ENCODE measurements around the gene HEPN1.

HEPN1 gene

GRCh38 chr11:124919898-124920297, 848 bp downstream of the HEPN1 start:
- Histone ChIP-seq H3K79me2 (ENCODE audit: insufficient read depth, low read length) (no peaks in the 10 kb centered on the region), H4K20me1 (ENCODE audit: insufficient read depth, low read length) (no peaks in the 10 kb centered on the region), H3K9ac (ENCODE audit: low read length) (no peak overlapping the region), H3K27ac (ENCODE audit: low read depth, low read length, poor library complexity, severe bottlenecking) (no peak overlapping the region), H3F3A (ENCODE audit: insufficient read depth, low read length) (no peaks in the 10 kb centered on the region), H3K4me3 (ENCODE audit: low read depth, low read length, poor library complexity, severe bottlenecking) (no peak overlapping the region), H3K9me2 (ENCODE audit: low read depth, low read length) (no peaks in the 10 kb centered on the region), H2AFZ (ENCODE audit: low read length) (no peak overlapping the region), H3K4me2 (ENCODE audit: low read length) (no peak overlapping the region), H3K4me1 (ENCODE audit: insufficient read depth, low read length, severe bottlenecking) (no peaks in the 10 kb centered on the region), H3K9me3 (ENCODE audit: low read length) (no peaks in the 10 kb centered on the region), H3K36me3 (ENCODE audit: insufficient read depth, low read length) (no peaks in the 10 kb centered on the region), H3K27me3 (ENCODE audit: insufficient read depth, low read length) (no peaks in the 10 kb centered on the region)
- TF ChIP-seq CTCF (IDR thresholded peaks at IDR 0.05; ENCODE audit: low read length) (no peak), EZH2 (IDR thresholded peaks at IDR 0.05; ENCODE audit: borderline replicate concordance, low read length) (no peak)

- Histone ChIP-seq H3K36me3 (ENCODE audit: insufficient read depth, low read length) (no peaks in the 10 kb centered on the region), H3K9me3 (ENCODE audit: low read length) (no peaks in the 10 kb centered on the region), H3K27ac (ENCODE audit: low read depth, low read length, poor library complexity, severe bottlenecking) (no peak overlapping the region), H4K20me1 (ENCODE audit: insufficient read depth, low read length) (no peaks in the 10 kb centered on the region), H3K9ac (ENCODE audit: low read length) (no peak overlapping the region), H3F3A (ENCODE audit: insufficient read depth, low read length) (no peaks in the 10 kb centered on the region), H3K4me2 (ENCODE audit: low read length) (no peak overlapping the region), H3K4me3 (ENCODE audit: low read depth, low read length, poor library complexity, severe bottlenecking) (no peak overlapping the region), H2AFZ (ENCODE audit: low read length) (no peak overlapping the region), H3K79me2 (ENCODE audit: insufficient read depth, low read length) (no peaks in the 10 kb centered on the region), H3K4me1 (ENCODE audit: insufficient read depth, low read length, severe bottlenecking) (no peaks in the 10 kb centered on the region), H3K27me3 (ENCODE audit: insufficient read depth, low read length) (no peaks in the 10 kb centered on the region), H3K9me2 (ENCODE audit: low read depth, low read length) (no peaks in the 10 kb centered on the region)
- TF ChIP-seq EZH2 (IDR thresholded peaks at IDR 0.05; ENCODE audit: borderline replicate concordance, low read length) (no peak), CTCF (IDR thresholded peaks at IDR 0.05; ENCODE audit: low read length) (no peak)
These were observed 1.3 kb downstream of the HEPN1 start for GRCh38 chr11:124920356-124920755.

- H3K4me3 ChIP-seq (ENCODE audit: low read depth, low read length, poor library complexity, severe bottlenecking) = no peak overlapping the region
- no peaks in the 10 kb centered on the region for H3K9me3 ChIP-seq (ENCODE audit: low read length)
- no peaks in the 10 kb centered on the region for H3F3A ChIP-seq (ENCODE audit: insufficient read depth, low read length)
- no peaks in the 10 kb centered on the region for H3K27me3 ChIP-seq (ENCODE audit: insufficient read depth, low read length)
- no peak for TF ChIP-seq EZH2 (IDR thresholded peaks at IDR 0.05; ENCODE audit: borderline replicate concordance, low read length)
- no peak for TF ChIP-seq CTCF (IDR thresholded peaks at IDR 0.05; ENCODE audit: low read length)
- no peaks in the 10 kb centered on the region for H3K9me2 ChIP-seq (ENCODE audit: low read depth, low read length)
- H3K79me2 ChIP-seq (ENCODE audit: insufficient read depth, low read length) = no peaks in the 10 kb centered on the region
- no peak overlapping the region for H2AFZ ChIP-seq (ENCODE audit: low read length)
- H3K4me1 ChIP-seq (ENCODE audit: insufficient read depth, low read length, severe bottlenecking) = no peaks in the 10 kb centered on the region
- H3K9ac ChIP-seq (ENCODE audit: low read length) = no peak overlapping the region
- H3K36me3 ChIP-seq (ENCODE audit: insufficient read depth, low read length) = no peaks in the 10 kb centered on the region
- no peak overlapping the region for H3K27ac ChIP-seq (ENCODE audit: low read depth, low read length, poor library complexity, severe bottlenecking)
- no peak overlapping the region for H3K4me2 ChIP-seq (ENCODE audit: low read length)
- H4K20me1 ChIP-seq (ENCODE audit: insufficient read depth, low read length) = no peaks in the 10 kb centered on the region
These were observed 2.0 kb downstream of the HEPN1 start for GRCh38 chr11:124920870-124921609.
